GM12878 (cell line): ENCODE measurements around the gene MXD4. TPM values are rescaled to one million over a fixed set of nuclear protein-coding genes. Genes with fewer than 3 reads are reported as not detected.
A peak's percentile ranks its signal among the peaks of the same experiment; 100 is the strongest.

Experiments
- ATAC-seq: fragments of 200-7000 bp; cut with Tn5 transposase; 3 replicates; pipeline ENCODE4 v1.9.1; 2020; ENCODE audit warnings: mild to moderate bottlenecking, moderate library complexity
- BruUV-seq: library from RNA; stranded (reverse); fragments of 400-500 nt; replicated peaks from 2 replicates; lab custom pipeline; 2021; lab: Mats Ljungman, UMichigan
- CTCF ChIA-PET: fragments of 300-600 bp; sonication (Branson Sonifier 250); formaldehyde crosslinking; extraction: SDS; loops from one replicate; lab custom pipeline; 2021; ENCODE audit warnings: inconsistent platforms; lab: Yijun Ruan, JAX
- POLR2A ChIA-PET: fragments of 350-600 bp; formaldehyde crosslinking; extraction: SDS; loops from one replicate; lab custom pipeline; 2021; ENCODE audit warnings: inconsistent platforms; lab: Charles Lee
- RAD21 ChIA-PET: fragments of 300-600 bp; sonication (Branson Sonifier 250); formaldehyde crosslinking; loops from one replicate; lab custom pipeline; 2023; ENCODE audit warnings: antibody characterized with exemption; ENCODE audit not compliant: unreplicated experiment; lab: Charles Lee
- SMC1A ChIA-PET: fragments of 300-600 bp; sonication (Branson Sonifier 250); formaldehyde crosslinking; loops from one replicate; lab custom pipeline; 2023; ENCODE audit not compliant: unreplicated experiment, uncharacterized antibody; lab: Charles Lee
- DNase-seq: peaks from one replicate; pipeline ENCODE4 v3.0.0-alpha.2; 2011; ENCODE audit warnings: low read depth, low spot score
- FAIRE-seq: peaks from 3 replicates; lab custom pipeline; 2011; peaks lifted over from hg19 to GRCh38; lab: Jason Lieb, UNC
- H2AFZ ChIP-seq: 2 replicates; pipeline ENCODE4 v1.6.0; 2011; ENCODE audit warnings: low read depth, low read length, control low read depth; ENCODE audit not compliant: control insufficient read depth
- H3K27ac ChIP-seq: 2 replicates; pipeline ENCODE4 v1.5.1; 2011; ENCODE audit warnings: control low read depth; ENCODE audit not compliant: control insufficient read depth, insufficient read depth
- H3K27me3 ChIP-seq, 2 experiments: replicated peaks in 1 of 2; 2 replicates each; pipeline versions ENCODE4 v1.6.0 to v1.6.1; 2011; ENCODE audit warnings: low read length in 1 of 2; ENCODE audit not compliant: control insufficient read depth in 2 of 2, insufficient read depth in 2 of 2
- H3K36me3 ChIP-seq, 2 experiments: 2 replicates each; pipeline ENCODE4 v1.5.1; 2011; ENCODE audit warnings: low read length in 1 of 2; ENCODE audit not compliant: control insufficient read depth in 2 of 2, insufficient read depth in 2 of 2
- H3K4me1 ChIP-seq: 2 replicates; pipeline ENCODE4 v1.6.1; 2011; ENCODE audit warnings: mild to moderate bottlenecking, low read length, moderate library complexity, mixed read lengths; ENCODE audit not compliant: control insufficient read depth, insufficient read depth
- H3K4me2 ChIP-seq: 2 replicates; pipeline ENCODE4 v1.6.0; 2011; ENCODE audit warnings: control low read depth; ENCODE audit not compliant: control insufficient read depth, insufficient read depth
- H3K4me3 ChIP-seq: fragments of 200-600 bp; sonication (generic); 2 replicates; pipeline ENCODE4 v1.5.1; 2016
- H3K79me2 ChIP-seq: 2 replicates; pipeline ENCODE4 v1.6.0; 2011; ENCODE audit warnings: low read length; ENCODE audit not compliant: control insufficient read depth, insufficient read depth
- H3K9ac ChIP-seq: 2 replicates; pipeline ENCODE4 v1.8.0; 2011; ENCODE audit warnings: low read length, control low read depth, mixed read lengths; ENCODE audit not compliant: control insufficient read depth, insufficient read depth
- H3K9me3 ChIP-seq: replicated peaks from 3 replicates; pipeline ENCODE4 v1.5.1; 2011; ENCODE audit warnings: mild to moderate bottlenecking, low read length; ENCODE audit not compliant: control insufficient read depth, insufficient read depth
- H4K20me1 ChIP-seq: 2 replicates; pipeline ENCODE4 v1.6.0; 2011; ENCODE audit not compliant: control insufficient read depth, insufficient read depth
- BHLHE40 ChIP-seq, 2 experiments: fragments of 450-650 bp in 1 of 2; IDR thresholded peaks; 2 replicates each; pipeline ENCODE4 v1.6.1; 2011 to 2017; ENCODE audit warnings: low read depth in 2 of 2, borderline replicate concordance in 1 of 2, improper control_type of control experiment in 1 of 2, low read length in 1 of 2, mild to moderate bottlenecking in 1 of 2
- CBX5 ChIP-seq: sonication (generic); IDR thresholded peaks from 2 replicates; pipeline ENCODE4 v1.6.1; 2016; ENCODE audit warnings: low read depth, moderate library complexity, mild to moderate bottlenecking, inconsistent platforms
- CHD4 ChIP-seq: fragments of 200-600 bp; sonication (generic); IDR thresholded peaks from 2 replicates; pipeline ENCODE4 v1.6.1; 2016; ENCODE audit warnings: mild to moderate bottlenecking
- CUX1 ChIP-seq: IDR thresholded peaks from 2 replicates; pipeline ENCODE4 v1.6.1; 2012; ENCODE audit warnings: improper control_type of control experiment, low read depth, low read length; ENCODE audit not compliant: insufficient replicate concordance
- FOXM1 ChIP-seq: IDR thresholded peaks from 2 replicates; pipeline ENCODE4 v1.6.1; 2012; ENCODE audit warnings: low read depth, mild to moderate bottlenecking, inconsistent platforms, low read length, moderate library complexity
- HDGF ChIP-seq: fragments of 450-650 bp; IDR thresholded peaks from 2 replicates; pipeline ENCODE4 v1.6.1; 2016; ENCODE audit warnings: antibody characterized with exemption
- MYB ChIP-seq: fragments of 150-350 bp; IDR thresholded peaks from 2 replicates; pipeline ENCODE4 v1.6.1; 2014; ENCODE audit warnings: mild to moderate bottlenecking, low read depth, low read length, borderline replicate concordance
- MYC ChIP-seq: IDR thresholded peaks from 2 replicates; pipeline ENCODE4 v1.6.1; 2011; ENCODE audit warnings: mild to moderate bottlenecking, low read length, moderate library complexity, inconsistent platforms; ENCODE audit not compliant: insufficient read depth, insufficient replicate concordance, insufficient read length, severe bottlenecking
- PRDM15 ChIP-seq: fragments of 450-650 bp; formaldehyde crosslinking; IDR thresholded peaks from 2 replicates; pipeline ENCODE4 v1.4.0; 2020; ENCODE audit warnings: mild to moderate bottlenecking, moderate library complexity
- SMAD5 ChIP-seq: IDR thresholded peaks from 2 replicates; pipeline ENCODE4 v1.6.1; 2016; ENCODE audit warnings: antibody characterized with exemption, low read depth
- TBL1XR1 ChIP-seq: IDR thresholded peaks from 2 replicates; pipeline ENCODE4 v1.6.1; 2012; ENCODE audit warnings: low read depth, low read length, improper control_type of control experiment
- WRNIP1 ChIP-seq: IDR thresholded peaks from 2 replicates; pipeline ENCODE4 v1.6.1; 2011; ENCODE audit warnings: low read depth, low read length, improper control_type of control experiment, borderline replicate concordance
- WGBS: methylation state at CpG from one replicate; pipeline ENCODE4 v1.1.6; 2016; ENCODE audit warnings: low lambda C conversion rate; ENCODE audit not compliant: insufficient replicate concordance, insufficient coverage; ENCODE audit errors: missing lambda C conversion rate; 5-methylcytosine and 5-hydroxymethylcytosine counted together
- in situ Hi-C: fragments of 300-500 bp; cut with MboI; formaldehyde crosslinking; loops from 9 replicates; pipeline ENCODE4 v1.14.3; 2018; ENCODE audit warnings: mixed read lengths
- intact Hi-C: fragments of 100-400 bp; cut with micrococcal nuclease; formaldehyde crosslinking; loops from one replicate; pipeline ENCODE4 v1.14.2; 2022; ENCODE audit not compliant: unreplicated experiment
- polyA plus RNA-seq, 11 experiments: library from polyadenylated mRNA; depleted of rRNA in 4 of 11; unstranded in 6 of 11; stranded (reverse) in 5 of 11; fragments of >200 nt; fragmentation: Nextera tagmentation in 4 of 11; fragmentation: Illumina TruSeq in 1 of 11; extraction: Ambion mirVana in 4 of 11; extraction: Trizol in 1 of 11; gene quantifications; 1 replicate in 1 of 11; 2 replicates in 10 of 11; pipeline versions ENCODE4 v1.2.1 to v1.2.3, GENCODE V29; 2011 to 2016; ENCODE audit warnings: inconsistent platforms in 2 of 11, missing spikeins in 2 of 11, low read depth in 1 of 11
- total RNA-seq, 4 experiments: library from RNA; depleted of rRNA in 3 of 4; stranded (reverse); fragments of >200 nt in 3 of 4; fragmentation: Illumina TruSeq in 1 of 4; extraction: Trizol in 1 of 4; gene quantifications; 2 replicates each; pipeline versions ENCODE4 v1.2.1 to v1.2.3, GENCODE V29; 2013 to 2021

The MXD4 gene
- total and polyA plus RNA-seq, 10 of the 15 experiments (the other 5 are each of a cell fraction or from before 2014, with no cell fraction given) = 0.21 to 25.6 (median 5.2) TPM

GRCh38 chr4:2290974-2291704, 29.2 kb upstream of the MXD4 start (continued):
- peak; percentile 97 for TF ChIP-seq BHLHE40 (IDR thresholded peaks at IDR 0.05; ENCODE audit: borderline replicate concordance in 1 of 2, low read depth in 2 of 2, low read length in 1 of 2)
- TF ChIP-seq MYC = no peak
- TF ChIP-seq, all 136 proteins: peak for 7

GRCh38 chr4:2290488-2290887, 28.6 kb upstream of the MXD4 start:
- DNase-seq (no peak), FAIRE-seq (no peak), ATAC-seq (peak; percentile 30; the same call in 2 of the 3 replicates)
- H3K27me3 ChIP-seq = peaks cover 0 to 1% of the 10 kb centered on the region in 2 experiments; a peak in 2 of 4 replicates
- no peaks in the 10 kb centered on the region for H3K9me3 ChIP-seq
- H3K4me3 ChIP-seq = no peak overlapping the region
- H3K36me3 ChIP-seq = no peaks in the 10 kb centered on the region
- TF ChIP-seq CUX1 = no peak
- TF ChIP-seq MYB = no peak
- no peak for TF ChIP-seq CHD4
- no peak for TF ChIP-seq PRDM15 (CRISPR knock-in tag)
- TF ChIP-seq SMAD5 = no peak
- no peak for TF ChIP-seq CBX5
- no peak for TF ChIP-seq HDGF
- TF ChIP-seq FOXM1 = no peak
- TF ChIP-seq TBL1XR1 = no peak
- no peak for TF ChIP-seq WRNIP1
- ChIA-PET RAD21 (interaction anchor here (1.0 to 1.4 kb wide), 2 partner anchors 9 to 65 kb away, joined by 3 to 4 read pairs; no protein-coding TSS in a partner anchor), CTCF (interaction anchor here (1.0 to 1.4 kb wide), 2 partner anchors 103 to 122 kb away, joined by 4 read pairs; no protein-coding TSS in a partner anchor), POLR2A (no interaction called here), SMC1A (interaction anchor here (1.0 kb wide), 1 partner anchor 122 kb away, joined by 4 read pairs; no protein-coding TSS in a partner anchor)
- H3K9ac ChIP-seq = no peak overlapping the region
- H3K4me2 ChIP-seq = no peak overlapping the region
- H4K20me1 ChIP-seq = no peaks in the 10 kb centered on the region
- no peaks in the 10 kb centered on the region for H3K79me2 ChIP-seq
- no peak overlapping the region for H2AFZ ChIP-seq
- no peak overlapping the region for H3K27ac ChIP-seq
- H3K4me1 ChIP-seq = peaks cover 8% of the 10 kb centered on the region; the same call in 1 of the 2 replicates
- intact Hi-C loops (no loop called here), in situ Hi-C loops (no loop called here)
- BruUV-seq = no TSS peak
- WGBS = 33% methylated on average over 8 of the region's 9 CpGs
